ENCODE measurements around the gene SMIM41. TPM values are rescaled to one million over a fixed set of nuclear protein-coding genes. Genes with fewer than 3 reads are reported as not detected.

The SMIM41 gene
- total RNA-seq, 4 donors from 2014 or later: 0.64 to 1.5 (median 0.80) TPM; not detected in 1

DNA sequence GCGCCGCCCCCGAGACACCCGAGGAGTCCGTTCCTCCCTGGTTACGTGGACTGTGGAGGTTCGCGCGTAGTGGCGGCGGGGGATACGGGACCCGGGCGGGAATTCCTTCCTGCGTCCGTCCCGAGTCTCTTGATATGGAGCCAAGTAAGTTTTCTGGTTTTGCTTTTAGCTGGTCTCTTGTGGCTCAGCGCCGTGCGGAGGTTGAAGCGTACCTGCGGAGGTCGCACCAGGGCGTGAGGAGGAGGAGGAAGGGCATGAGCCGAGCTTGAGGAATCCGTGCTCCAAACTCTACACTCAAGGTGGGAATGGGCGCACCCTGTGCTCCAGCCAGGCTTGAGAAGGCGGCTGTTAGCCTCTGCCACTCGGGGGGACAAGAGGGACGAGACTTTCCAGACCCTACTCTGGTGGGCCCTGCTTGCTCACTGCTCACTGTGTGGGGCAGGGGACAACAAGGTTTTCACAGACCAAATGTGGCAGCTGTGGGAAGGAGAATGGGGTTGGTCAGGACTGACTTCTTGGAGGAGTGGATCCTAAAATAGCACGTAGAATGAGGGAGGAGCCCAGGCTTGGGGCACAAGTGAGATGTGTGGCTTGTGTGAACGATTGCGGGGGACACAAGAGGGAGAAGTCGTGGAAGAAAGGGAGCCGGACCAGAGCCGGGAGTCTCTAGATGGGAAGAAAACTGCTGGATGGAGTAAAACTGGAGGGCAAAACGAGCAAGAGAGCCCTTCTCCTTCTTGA lies 9.1 kb upstream of the SMIM41 start:
- H3K4me3 ChIP-seq: peak overlapping the region; percentile 83 to 94 (median 89)
- H3K4me1 ChIP-seq: peaks cover 17 to 21% (median 20%) of the 10 kb centered on the region in 4 donors
- H3K27ac ChIP-seq: peak overlapping the region; percentile 85 to 91 (median 88)
- no peaks in the 10 kb centered on the region for H3K9me3 ChIP-seq
- TF ChIP-seq, protein P1, sequence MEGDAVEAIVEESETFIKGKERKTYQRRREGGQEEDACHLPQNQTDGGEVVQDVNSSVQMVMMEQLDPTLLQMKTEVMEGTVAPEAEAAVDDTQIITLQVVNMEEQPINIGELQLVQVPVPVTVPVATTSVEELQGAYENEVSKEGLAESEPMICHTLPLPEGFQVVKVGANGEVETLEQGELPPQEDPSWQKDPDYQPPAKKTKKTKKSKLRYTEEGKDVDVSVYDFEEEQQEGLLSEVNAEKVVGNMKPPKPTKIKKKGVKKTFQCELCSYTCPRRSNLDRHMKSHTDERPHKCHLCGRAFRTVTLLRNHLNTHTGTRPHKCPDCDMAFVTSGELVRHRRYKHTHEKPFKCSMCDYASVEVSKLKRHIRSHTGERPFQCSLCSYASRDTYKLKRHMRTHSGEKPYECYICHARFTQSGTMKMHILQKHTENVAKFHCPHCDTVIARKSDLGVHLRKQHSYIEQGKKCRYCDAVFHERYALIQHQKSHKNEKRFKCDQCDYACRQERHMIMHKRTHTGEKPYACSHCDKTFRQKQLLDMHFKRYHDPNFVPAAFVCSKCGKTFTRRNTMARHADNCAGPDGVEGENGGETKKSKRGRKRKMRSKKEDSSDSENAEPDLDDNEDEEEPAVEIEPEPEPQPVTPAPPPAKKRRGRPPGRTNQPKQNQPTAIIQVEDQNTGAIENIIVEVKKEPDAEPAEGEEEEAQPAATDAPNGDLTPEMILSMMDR (IDR thresholded peaks at IDR 0.05): no peak
- peak; percentile 24 for TF ChIP-seq POLR2A (IDR thresholded peaks at IDR 0.05)
- no peaks in the 10 kb centered on the region for H3K27me3 ChIP-seq
- WGBS, 2 donors (ENCODE audit: low coverage in 1 of 2): 4 to 20% methylated on average over 2 to 35 of the region's 37 CpGs
- peaks cover 0 to 9% (median 2%) of the 10 kb centered on the region in 4 donors for H3K36me3 ChIP-seq
- intact Hi-C loops (cut with DNase I; ENCODE audit: low total_unique reads) (no loop called here), in situ Hi-C loops (cut with MboI; ENCODE audit: low pct_ligation_motif_present in 1 of 4, low pct_unique_long_range_greater_than_20kb in 1 of 4, low sequenced_read_pairs in 3 of 4) (no loop called here)
- DNase-seq: no peak

DNA sequence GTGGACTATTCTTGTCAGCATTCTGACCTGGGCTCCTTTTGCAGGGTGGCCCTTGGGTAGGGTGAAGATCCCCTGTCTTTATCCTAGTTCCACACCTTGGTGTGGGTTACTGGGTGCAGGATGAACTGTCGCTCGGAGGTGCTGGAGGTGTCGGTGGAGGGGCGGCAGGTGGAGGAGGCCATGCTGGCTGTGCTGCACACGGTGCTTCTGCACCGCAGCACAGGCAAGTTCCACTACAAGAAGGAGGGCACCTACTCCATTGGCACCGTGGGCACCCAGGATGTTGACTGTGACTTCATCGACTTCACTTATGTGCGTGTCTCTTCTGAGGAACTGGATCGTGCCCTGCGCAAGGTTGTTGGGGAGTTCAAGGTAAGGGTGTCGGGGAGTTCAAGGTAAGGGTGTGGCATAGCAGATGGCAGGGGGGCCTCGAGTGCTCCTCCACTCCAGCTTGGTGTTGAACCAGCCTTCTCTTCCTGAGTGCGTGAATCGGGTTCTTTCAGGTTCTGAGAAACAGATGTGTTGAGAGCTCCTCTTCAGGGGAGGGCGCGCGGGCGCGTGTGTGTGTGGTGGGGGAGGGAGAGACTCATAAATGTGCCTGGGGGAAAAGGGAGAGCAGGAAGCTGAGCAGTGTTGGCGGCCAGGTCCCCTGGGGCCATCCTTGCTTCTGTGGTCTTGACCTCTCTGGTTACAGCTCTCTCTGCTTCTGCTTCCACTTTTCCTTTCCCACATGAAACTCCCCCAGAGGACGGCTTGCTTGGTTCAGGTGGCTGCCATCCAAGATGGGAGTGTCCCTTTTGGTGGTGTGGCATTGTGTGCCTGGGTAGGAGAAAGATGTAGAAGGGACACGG lies 5.7 kb upstream of the SMIM41 start:
- no peak overlapping the region for H3K4me3 ChIP-seq
- in situ Hi-C loops (cut with MboI; ENCODE audit: low pct_ligation_motif_present in 1 of 4, low pct_unique_long_range_greater_than_20kb in 1 of 4, low sequenced_read_pairs in 3 of 4) (no loop called here), intact Hi-C loops (cut with DNase I; ENCODE audit: low total_unique reads) (no loop called here)
- no peaks in the 10 kb centered on the region for H3K9me3 ChIP-seq
- 36 to 78% methylated on average over 1 to 23 of the region's 23 CpGs for WGBS, 2 donors (ENCODE audit: low coverage in 1 of 2)
- H3K4me1 ChIP-seq: peaks cover 17 to 21% (median 20%) of the 10 kb centered on the region in 4 donors
- H3K27me3 ChIP-seq: no peaks in the 10 kb centered on the region
- no peak for DNase-seq
- TF ChIP-seq EP300 (IDR thresholded peaks at IDR 0.05; ENCODE audit: low read depth) (no peak), POLR2A (IDR thresholded peaks at IDR 0.05) (no peak), POLR2AphosphoS5 (IDR thresholded peaks at IDR 0.05) (no peak)
- TF ChIP-seq, protein P1 (IDR thresholded peaks at IDR 0.05): no peak
- peaks cover 0 to 17% (median 4%) of the 10 kb centered on the region in 4 donors for H3K36me3 ChIP-seq
- no peak overlapping the region for H3K27ac ChIP-seq

DNA sequence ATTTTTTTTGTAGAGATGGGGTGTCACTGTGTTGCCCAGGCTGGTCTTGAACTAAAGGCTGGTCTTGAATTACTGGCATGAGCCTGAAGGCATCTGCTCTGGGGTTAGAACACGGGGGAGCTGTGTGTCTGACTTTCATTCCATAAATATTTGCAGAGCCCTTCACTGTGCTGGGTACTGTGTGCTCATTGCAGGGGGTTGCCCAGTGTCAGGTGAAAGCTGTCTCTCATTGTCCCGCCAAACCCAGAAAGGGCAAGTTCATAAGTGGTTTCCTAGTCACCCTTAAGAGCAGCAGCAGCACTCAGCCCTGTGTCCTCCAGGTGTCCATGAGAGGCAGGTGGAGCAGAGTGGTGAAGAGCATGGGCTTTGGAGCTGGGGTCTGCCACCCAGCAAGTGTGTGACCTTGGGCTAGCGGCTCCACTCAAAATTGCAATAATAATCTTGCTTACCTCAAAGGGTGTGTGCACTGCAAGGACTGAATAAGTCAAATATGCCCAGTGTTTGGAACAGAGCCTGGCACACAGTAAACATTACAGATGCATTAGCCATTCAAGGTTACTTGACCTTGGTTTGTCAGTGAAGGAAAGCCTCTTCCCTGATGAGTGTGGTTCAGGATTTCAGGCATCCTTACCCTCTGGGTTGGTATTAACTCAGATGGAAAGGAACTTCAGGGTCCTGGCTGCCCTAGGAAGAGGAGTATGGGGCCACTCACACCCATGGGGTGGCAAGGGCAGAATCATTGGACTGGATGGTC lies 4.4 kb upstream of the SMIM41 start:
- no peak for DNase-seq
- no peak overlapping the region for H3K4me3 ChIP-seq
- intact Hi-C loops (cut with DNase I; ENCODE audit: low total_unique reads) (no loop called here), in situ Hi-C loops (cut with MboI; ENCODE audit: low pct_ligation_motif_present in 1 of 4, low pct_unique_long_range_greater_than_20kb in 1 of 4, low sequenced_read_pairs in 3 of 4) (no loop called here)
- no peaks in the 10 kb centered on the region for H3K27me3 ChIP-seq
- 87% methylated on average over 3 of the region's 3 CpGs; no CpG with 5 or more reads in 1 of the 2 donors for WGBS, 2 donors (ENCODE audit: low coverage in 1 of 2)
- no peaks in the 10 kb centered on the region for H3K9me3 ChIP-seq
- H3K4me1 ChIP-seq: peaks cover 16 to 17% (median 16%) of the 10 kb centered on the region in 4 donors
- peaks cover 0 to 17% (median 4%) of the 10 kb centered on the region in 4 donors for H3K36me3 ChIP-seq
- no peak overlapping the region for H3K27ac ChIP-seq
- no peak for TF ChIP-seq EP300 (IDR thresholded peaks at IDR 0.05; ENCODE audit: low read depth)
- no peak for TF ChIP-seq POLR2A (IDR thresholded peaks at IDR 0.05)
- no peak for TF ChIP-seq POLR2AphosphoS5 (IDR thresholded peaks at IDR 0.05)
- TF ChIP-seq, protein P1 (IDR thresholded peaks at IDR 0.05): no peak
